Fibroblast of lung (primary cell): ENCODE data around the gene TRPM4. TPM values are rescaled to one million over a fixed set of nuclear protein-coding genes. Genes with fewer than 3 reads are reported as not detected.
"Not testable (repeated sequence)": the region's sequence is repeated elsewhere in the genome, so short reads cannot be mapped to it uniquely, and the experiment has no call there.

ENCODE experiments used
- DNase-seq, 2 donors: peaks; one replicate each; pipeline versions ENCODE4 v3.0.0 to v3.0.0-alpha.2; 2010; ENCODE audit warnings: low read depth in 2 of 2
- H2AFZ ChIP-seq: 2 replicates; pipeline ENCODE4 v1.5.1; 2012; ENCODE audit warnings: low read length, control low read depth, inconsistent platforms
- H3K27ac ChIP-seq: 2 replicates; pipeline ENCODE4 v1.5.1; 2011; ENCODE audit warnings: low read length, control low read depth; ENCODE audit not compliant: insufficient read depth
- H3K27me3 ChIP-seq: 2 replicates; pipeline ENCODE4 v1.5.1; 2011; ENCODE audit warnings: mild to moderate bottlenecking, low read length; ENCODE audit not compliant: control insufficient read depth, insufficient read depth
- H3K36me3 ChIP-seq: 2 replicates; pipeline ENCODE4 v1.5.1; 2011; ENCODE audit warnings: low read length; ENCODE audit not compliant: control insufficient read depth, insufficient read depth
- H3K4me1 ChIP-seq: 2 replicates; pipeline ENCODE4 v1.5.1; 2011; ENCODE audit warnings: low read length; ENCODE audit not compliant: control insufficient read depth, insufficient read depth; ENCODE audit errors: extremely low read depth
- H3K4me2 ChIP-seq: 2 replicates; pipeline ENCODE4 v1.5.1; 2011; ENCODE audit warnings: low read length, control low read depth; ENCODE audit not compliant: insufficient read depth; ENCODE audit errors: extremely low read depth
- H3K4me3 ChIP-seq, 4 experiments: fragments of 200-600 bp in 1 of 4; sonication (generic) in 1 of 4; replicated peaks in 1 of 4; 2 replicates each; pipeline ENCODE4 v1.5.1; 2011 to 2016; ENCODE audit warnings: low read length in 4 of 4, low read depth in 3 of 4, mild to moderate bottlenecking in 3 of 4, control low read depth in 2 of 4, inconsistent platforms in 1 of 4, mixed read lengths in 1 of 4; ENCODE audit not compliant: insufficient read depth in 1 of 4; ENCODE audit errors: control extremely low read depth in 1 of 4
- H3K79me2 ChIP-seq: 2 replicates; pipeline ENCODE4 v1.5.1; 2012; ENCODE audit warnings: mild to moderate bottlenecking, low read length, inconsistent platforms; ENCODE audit not compliant: control insufficient read depth, insufficient read depth
- H3K9ac ChIP-seq: 2 replicates; pipeline ENCODE4 v1.5.1; 2011; ENCODE audit warnings: mild to moderate bottlenecking, low read length, control low read depth; ENCODE audit not compliant: insufficient read depth
- H3K9me3 ChIP-seq: 2 replicates; pipeline ENCODE4 v1.5.1; 2012; ENCODE audit warnings: low read depth, low read length; ENCODE audit not compliant: control insufficient read depth, insufficient read depth
- H4K20me1 ChIP-seq: 2 replicates; pipeline ENCODE4 v1.5.1; 2011; ENCODE audit warnings: low read length; ENCODE audit not compliant: control insufficient read depth, insufficient read depth; ENCODE audit errors: extremely low read depth
- CTCF ChIP-seq, 2 donors: IDR thresholded peaks in 1 of 2; conservative IDR thresholded peaks in 1 of 2; 1 replicate in 1 of 2; 2 replicates in 1 of 2; pipeline ENCODE4 v1.5.1; 2011 to 2012; ENCODE audit warnings: low read length in 2 of 2, control low read depth in 1 of 2, inconsistent platforms in 1 of 2, low read depth in 1 of 2, mild to moderate bottlenecking in 1 of 2
- EZH2 ChIP-seq: IDR thresholded peaks from 2 replicates; pipeline ENCODE4 v1.5.1; 2012; ENCODE audit warnings: low read length, control low read depth, mild to moderate bottlenecking; ENCODE audit errors: missing control alignments
- polyA plus RNA-seq, 2 donors: library from polyadenylated mRNA; depleted of rRNA in 1 of 2; stranded (reverse) in 1 of 2; unstranded in 1 of 2; fragments of >200 nt; gene quantifications; 2 replicates each; pipeline ENCODE4 v1.2.1, GENCODE V29; 2011 to 2012; ENCODE audit warnings: missing spikeins in 1 of 2
- total RNA-seq: library from RNA; depleted of rRNA; stranded (reverse); fragments of >200 nt; gene quantifications from 2 replicates; pipeline ENCODE4 v1.2.1, GENCODE V29; 2014

TRPM4 gene
- total and polyA plus RNA-seq, 2 donors (not counting 1 experiment from before 2014, with no cell fraction given): 6.7 to 18.7 TPM

GRCh38 chr19:49126575-49126974 lies 31.0 kb upstream of the TRPM4 start:
- Histone ChIP-seq H3K4me2 (no peak overlapping the region), H3K9ac (no peak overlapping the region), H4K20me1 (no peaks in the 10 kb centered on the region), H3K9me3 (no peaks in the 10 kb centered on the region), H2AFZ (no peak overlapping the region), H3K36me3 (no peaks in the 10 kb centered on the region), H3K27ac (no peak overlapping the region), H3K79me2 (no peaks in the 10 kb centered on the region), H3K4me3 (no peak overlapping the region), H3K27me3 (no peaks in the 10 kb centered on the region), H3K4me1 (no peaks in the 10 kb centered on the region)
- TF ChIP-seq EZH2 (no peak), CTCF (conservative IDR thresholded peaks at IDR 0.05 in 1 of 2, IDR thresholded peaks at IDR 0.05 in 1 of 2; ENCODE audit: low read depth in 1 of 2, low read length in 2 of 2) (no peak)
- DNase-seq: no peak

GRCh38 chr19:49127225-49127624 lies 30.4 kb upstream of the TRPM4 start:
- H3K9ac ChIP-seq, H3K27ac ChIP-seq, H3K4me3 ChIP-seq, H4K20me1 ChIP-seq, H3K27me3 ChIP-seq, H3K79me2 ChIP-seq, H3K36me3 ChIP-seq, H2AFZ ChIP-seq, H3K4me1 ChIP-seq, H3K9me3 ChIP-seq, DNase-seq, H3K4me2 ChIP-seq: not testable (repeated sequence)

- H3K27me3 ChIP-seq: no peaks in the 10 kb centered on the region
- TF ChIP-seq CTCF (conservative IDR thresholded peaks at IDR 0.05 in 1 of 2, IDR thresholded peaks at IDR 0.05 in 1 of 2; ENCODE audit: low read depth in 1 of 2, low read length in 2 of 2): peak; percentile 6 to 14
- TF ChIP-seq EZH2: no peak
- H3K4me1 ChIP-seq: no peaks in the 10 kb centered on the region
- H4K20me1 ChIP-seq: no peaks in the 10 kb centered on the region
- DNase-seq: peak; percentile 92 to 96
- H3K9ac ChIP-seq: no peak overlapping the region
- H3K4me3 ChIP-seq: peak overlapping the region in 3 of 4 experiments; percentile 33 to 44 (median 43)
- H3K9me3 ChIP-seq: no peaks in the 10 kb centered on the region
- no peak overlapping the region for H3K27ac ChIP-seq
- no peaks in the 10 kb centered on the region for H3K36me3 ChIP-seq
- no peaks in the 10 kb centered on the region for H3K79me2 ChIP-seq
- H3K4me2 ChIP-seq: peak overlapping the region; percentile 93
- H2AFZ ChIP-seq: peak overlapping the region; percentile 96
These were observed 29.7 kb upstream of the TRPM4 start for GRCh38 chr19:49127674-49128544.
